H1 (cell line): ENCODE data around the gene MARS1. TPM values are rescaled to one million over a fixed set of nuclear protein-coding genes. Genes with fewer than 3 reads are reported as not detected.

Experiments used
- KDM5A ChIP-seq: fragments of 200-600 bp; IDR thresholded peaks from 2 replicates; pipeline ENCODE4 v1.7.1; 2012; ENCODE audit warnings: mild to moderate bottlenecking, low read length, inconsistent platforms, mixed read lengths
- polyA plus RNA-seq, 7 experiments: library from polyadenylated mRNA; depleted of rRNA in 3 of 7; stranded (reverse) in 5 of 7; unstranded in 2 of 7; fragments of >200 nt in 5 of 7; fragments of 200-250 nt in 2 of 7; gene quantifications; 1 replicate in 5 of 7; 2 replicates in 1 of 7; 4 replicates in 1 of 7; pipeline versions ENCODE4 v1.2.1 to v1.2.3, GENCODE V29; 2011 to 2013; ENCODE audit warnings: missing spikeins in 2 of 7, mixed read lengths in 2 of 7
- total RNA-seq: library from RNA; stranded (reverse); fragmentation: NEBNext Ultra II Directional; extraction: Animal tissue kit (Norgen Biotek cat#: 25700); gene quantifications from 2 replicates; pipeline ENCODE4 v1.2.1, GENCODE V29; 2021
- TF ChIP-seq, protein P1 (sequence below): fragments of 300-600 bp; sonication (generic); IDR thresholded peaks from 2 replicates; pipeline ENCODE4 v1.7.1; 2012; ENCODE audit warnings: low read length, moderate library complexity, mild to moderate bottlenecking, inconsistent platforms; ENCODE audit not compliant: insufficient replicate concordance

Gene MARS1
- total and polyA plus RNA-seq, 2 of the 8 experiments (the other 6 are each of a cell fraction or from before 2014, with no cell fraction given) = 194 to 407 TPM

DNA sequence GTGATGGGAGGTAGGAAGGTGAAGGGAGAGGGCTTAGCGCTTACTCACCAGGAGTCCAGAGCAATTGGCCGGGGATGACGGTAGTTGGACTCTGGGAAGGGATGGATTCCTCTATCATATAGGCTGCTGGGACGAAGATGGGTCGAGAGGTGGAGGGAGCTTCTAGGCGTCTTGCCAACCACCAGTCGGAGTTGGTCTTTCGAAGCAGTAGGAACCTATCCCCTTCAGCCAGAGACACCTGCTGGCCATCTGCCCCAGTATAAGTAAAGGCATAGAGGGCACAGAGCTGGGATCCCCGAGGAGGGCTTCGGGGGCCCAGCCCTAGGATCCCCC, 8.9 kb upstream of the MARS1 start (continued):
- no peak for TF ChIP-seq KDM5A
- TF ChIP-seq, protein P1, sequence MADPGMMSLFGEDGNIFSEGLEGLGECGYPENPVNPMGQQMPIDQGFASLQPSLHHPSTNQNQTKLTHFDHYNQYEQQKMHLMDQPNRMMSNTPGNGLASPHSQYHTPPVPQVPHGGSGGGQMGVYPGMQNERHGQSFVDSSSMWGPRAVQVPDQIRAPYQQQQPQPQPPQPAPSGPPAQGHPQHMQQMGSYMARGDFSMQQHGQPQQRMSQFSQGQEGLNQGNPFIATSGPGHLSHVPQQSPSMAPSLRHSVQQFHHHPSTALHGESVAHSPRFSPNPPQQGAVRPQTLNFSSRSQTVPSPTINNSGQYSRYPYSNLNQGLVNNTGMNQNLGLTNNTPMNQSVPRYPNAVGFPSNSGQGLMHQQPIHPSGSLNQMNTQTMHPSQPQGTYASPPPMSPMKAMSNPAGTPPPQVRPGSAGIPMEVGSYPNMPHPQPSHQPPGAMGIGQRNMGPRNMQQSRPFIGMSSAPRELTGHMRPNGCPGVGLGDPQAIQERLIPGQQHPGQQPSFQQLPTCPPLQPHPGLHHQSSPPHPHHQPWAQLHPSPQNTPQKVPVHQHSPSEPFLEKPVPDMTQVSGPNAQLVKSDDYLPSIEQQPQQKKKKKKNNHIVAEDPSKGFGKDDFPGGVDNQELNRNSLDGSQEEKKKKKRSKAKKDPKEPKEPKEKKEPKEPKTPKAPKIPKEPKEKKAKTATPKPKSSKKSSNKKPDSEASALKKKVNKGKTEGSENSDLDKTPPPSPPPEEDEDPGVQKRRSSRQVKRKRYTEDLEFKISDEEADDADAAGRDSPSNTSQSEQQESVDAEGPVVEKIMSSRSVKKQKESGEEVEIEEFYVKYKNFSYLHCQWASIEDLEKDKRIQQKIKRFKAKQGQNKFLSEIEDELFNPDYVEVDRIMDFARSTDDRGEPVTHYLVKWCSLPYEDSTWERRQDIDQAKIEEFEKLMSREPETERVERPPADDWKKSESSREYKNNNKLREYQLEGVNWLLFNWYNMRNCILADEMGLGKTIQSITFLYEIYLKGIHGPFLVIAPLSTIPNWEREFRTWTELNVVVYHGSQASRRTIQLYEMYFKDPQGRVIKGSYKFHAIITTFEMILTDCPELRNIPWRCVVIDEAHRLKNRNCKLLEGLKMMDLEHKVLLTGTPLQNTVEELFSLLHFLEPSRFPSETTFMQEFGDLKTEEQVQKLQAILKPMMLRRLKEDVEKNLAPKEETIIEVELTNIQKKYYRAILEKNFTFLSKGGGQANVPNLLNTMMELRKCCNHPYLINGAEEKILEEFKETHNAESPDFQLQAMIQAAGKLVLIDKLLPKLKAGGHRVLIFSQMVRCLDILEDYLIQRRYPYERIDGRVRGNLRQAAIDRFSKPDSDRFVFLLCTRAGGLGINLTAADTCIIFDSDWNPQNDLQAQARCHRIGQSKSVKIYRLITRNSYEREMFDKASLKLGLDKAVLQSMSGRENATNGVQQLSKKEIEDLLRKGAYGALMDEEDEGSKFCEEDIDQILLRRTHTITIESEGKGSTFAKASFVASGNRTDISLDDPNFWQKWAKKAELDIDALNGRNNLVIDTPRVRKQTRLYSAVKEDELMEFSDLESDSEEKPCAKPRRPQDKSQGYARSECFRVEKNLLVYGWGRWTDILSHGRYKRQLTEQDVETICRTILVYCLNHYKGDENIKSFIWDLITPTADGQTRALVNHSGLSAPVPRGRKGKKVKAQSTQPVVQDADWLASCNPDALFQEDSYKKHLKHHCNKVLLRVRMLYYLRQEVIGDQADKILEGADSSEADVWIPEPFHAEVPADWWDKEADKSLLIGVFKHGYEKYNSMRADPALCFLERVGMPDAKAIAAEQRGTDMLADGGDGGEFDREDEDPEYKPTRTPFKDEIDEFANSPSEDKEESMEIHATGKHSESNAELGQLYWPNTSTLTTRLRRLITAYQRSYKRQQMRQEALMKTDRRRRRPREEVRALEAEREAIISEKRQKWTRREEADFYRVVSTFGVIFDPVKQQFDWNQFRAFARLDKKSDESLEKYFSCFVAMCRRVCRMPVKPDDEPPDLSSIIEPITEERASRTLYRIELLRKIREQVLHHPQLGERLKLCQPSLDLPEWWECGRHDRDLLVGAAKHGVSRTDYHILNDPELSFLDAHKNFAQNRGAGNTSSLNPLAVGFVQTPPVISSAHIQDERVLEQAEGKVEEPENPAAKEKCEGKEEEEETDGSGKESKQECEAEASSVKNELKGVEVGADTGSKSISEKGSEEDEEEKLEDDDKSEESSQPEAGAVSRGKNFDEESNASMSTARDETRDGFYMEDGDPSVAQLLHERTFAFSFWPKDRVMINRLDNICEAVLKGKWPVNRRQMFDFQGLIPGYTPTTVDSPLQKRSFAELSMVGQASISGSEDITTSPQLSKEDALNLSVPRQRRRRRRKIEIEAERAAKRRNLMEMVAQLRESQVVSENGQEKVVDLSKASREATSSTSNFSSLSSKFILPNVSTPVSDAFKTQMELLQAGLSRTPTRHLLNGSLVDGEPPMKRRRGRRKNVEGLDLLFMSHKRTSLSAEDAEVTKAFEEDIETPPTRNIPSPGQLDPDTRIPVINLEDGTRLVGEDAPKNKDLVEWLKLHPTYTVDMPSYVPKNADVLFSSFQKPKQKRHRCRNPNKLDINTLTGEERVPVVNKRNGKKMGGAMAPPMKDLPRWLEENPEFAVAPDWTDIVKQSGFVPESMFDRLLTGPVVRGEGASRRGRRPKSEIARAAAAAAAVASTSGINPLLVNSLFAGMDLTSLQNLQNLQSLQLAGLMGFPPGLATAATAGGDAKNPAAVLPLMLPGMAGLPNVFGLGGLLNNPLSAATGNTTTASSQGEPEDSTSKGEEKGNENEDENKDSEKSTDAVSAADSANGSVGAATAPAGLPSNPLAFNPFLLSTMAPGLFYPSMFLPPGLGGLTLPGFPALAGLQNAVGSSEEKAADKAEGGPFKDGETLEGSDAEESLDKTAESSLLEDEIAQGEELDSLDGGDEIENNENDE = no peak
